AG04449 (cell line): ENCODE results near the gene MED26.

Experiments
- CTCF ChIA-PET: fragments of 350-600 bp; formaldehyde crosslinking; extraction: SDS; loops from one replicate; lab custom pipeline; 2021; ENCODE audit warnings: antibody characterized with exemption; lab: Yijun Ruan, JAX
- POLR2A ChIA-PET: fragments of 400-600, 350-600 bp; formaldehyde crosslinking; extraction: SDS; loops from one replicate; lab custom pipeline; 2020; ENCODE audit warnings: antibody characterized with exemption, inconsistent platforms; lab: Yijun Ruan, JAX
- DNase-seq: peaks from one replicate; pipeline ENCODE4 v3.0.0-alpha.2; 2010; ENCODE audit warnings: low read depth, low spot score
- H3K4me3 ChIP-seq: 2 replicates; pipeline ENCODE4 v1.5.1; 2011; ENCODE audit warnings: low read depth, mild to moderate bottlenecking, control low read depth, low read length
- TF ChIP-seq, protein P1 (sequence below): IDR thresholded peaks from one replicate; pipeline ENCODE4 v1.5.1; 2011; ENCODE audit warnings: mild to moderate bottlenecking, moderate library complexity, low read length, control low read depth, inconsistent platforms; ENCODE audit not compliant: insufficient read depth; ENCODE audit errors: missing control alignments

The MED26 gene

DNA sequence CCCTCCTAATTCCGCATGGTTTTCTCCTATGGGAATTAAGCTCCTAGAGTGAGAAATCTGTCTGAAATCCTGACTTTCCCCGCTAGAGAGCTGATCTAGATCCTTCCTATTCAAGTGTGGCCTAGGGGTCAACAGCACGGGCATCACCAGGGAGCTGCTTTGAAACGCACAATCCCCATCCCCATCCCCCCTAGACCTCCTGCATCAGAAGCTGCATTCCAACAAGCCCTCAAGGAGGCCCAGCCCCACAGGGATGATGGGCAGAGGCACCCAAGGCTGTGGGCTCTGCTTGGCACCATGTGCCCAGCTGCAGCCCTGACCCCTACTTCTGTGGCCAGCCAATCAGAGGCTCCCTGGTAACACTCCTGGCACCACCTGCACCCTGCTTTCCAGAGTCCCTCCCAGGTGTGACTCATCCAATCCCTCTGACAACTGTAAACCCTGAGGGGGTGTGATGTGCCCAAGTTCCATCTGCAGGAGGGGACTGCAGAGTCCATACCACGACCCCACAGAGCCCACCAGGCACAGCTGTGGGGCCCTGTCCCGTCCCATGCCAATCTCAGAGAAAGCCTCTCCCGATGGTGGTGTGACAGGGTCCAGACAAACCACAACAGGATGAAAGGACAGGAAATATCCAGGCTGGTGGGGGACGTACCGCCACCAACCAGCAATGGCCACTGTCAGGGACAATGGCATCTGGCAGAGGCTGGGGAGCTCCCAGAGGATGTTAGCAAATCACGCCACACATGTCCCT is 36.0 kb downstream of the MED26 start:
- no peak overlapping the region for H3K4me3 ChIP-seq
- ChIA-PET POLR2A (interaction anchor here (0.5 kb wide), 1 partner anchor 58 kb away, joined by 3 read pairs; no protein-coding TSS in a partner anchor), CTCF (interaction anchor here (0.8 to 1.3 kb wide), 2 partner anchors 8 to 9 kb away, joined by 3 read pairs; no protein-coding TSS in a partner anchor)
- TF ChIP-seq, protein P1, sequence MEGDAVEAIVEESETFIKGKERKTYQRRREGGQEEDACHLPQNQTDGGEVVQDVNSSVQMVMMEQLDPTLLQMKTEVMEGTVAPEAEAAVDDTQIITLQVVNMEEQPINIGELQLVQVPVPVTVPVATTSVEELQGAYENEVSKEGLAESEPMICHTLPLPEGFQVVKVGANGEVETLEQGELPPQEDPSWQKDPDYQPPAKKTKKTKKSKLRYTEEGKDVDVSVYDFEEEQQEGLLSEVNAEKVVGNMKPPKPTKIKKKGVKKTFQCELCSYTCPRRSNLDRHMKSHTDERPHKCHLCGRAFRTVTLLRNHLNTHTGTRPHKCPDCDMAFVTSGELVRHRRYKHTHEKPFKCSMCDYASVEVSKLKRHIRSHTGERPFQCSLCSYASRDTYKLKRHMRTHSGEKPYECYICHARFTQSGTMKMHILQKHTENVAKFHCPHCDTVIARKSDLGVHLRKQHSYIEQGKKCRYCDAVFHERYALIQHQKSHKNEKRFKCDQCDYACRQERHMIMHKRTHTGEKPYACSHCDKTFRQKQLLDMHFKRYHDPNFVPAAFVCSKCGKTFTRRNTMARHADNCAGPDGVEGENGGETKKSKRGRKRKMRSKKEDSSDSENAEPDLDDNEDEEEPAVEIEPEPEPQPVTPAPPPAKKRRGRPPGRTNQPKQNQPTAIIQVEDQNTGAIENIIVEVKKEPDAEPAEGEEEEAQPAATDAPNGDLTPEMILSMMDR: no peak
- no peak for DNase-seq

DNA sequence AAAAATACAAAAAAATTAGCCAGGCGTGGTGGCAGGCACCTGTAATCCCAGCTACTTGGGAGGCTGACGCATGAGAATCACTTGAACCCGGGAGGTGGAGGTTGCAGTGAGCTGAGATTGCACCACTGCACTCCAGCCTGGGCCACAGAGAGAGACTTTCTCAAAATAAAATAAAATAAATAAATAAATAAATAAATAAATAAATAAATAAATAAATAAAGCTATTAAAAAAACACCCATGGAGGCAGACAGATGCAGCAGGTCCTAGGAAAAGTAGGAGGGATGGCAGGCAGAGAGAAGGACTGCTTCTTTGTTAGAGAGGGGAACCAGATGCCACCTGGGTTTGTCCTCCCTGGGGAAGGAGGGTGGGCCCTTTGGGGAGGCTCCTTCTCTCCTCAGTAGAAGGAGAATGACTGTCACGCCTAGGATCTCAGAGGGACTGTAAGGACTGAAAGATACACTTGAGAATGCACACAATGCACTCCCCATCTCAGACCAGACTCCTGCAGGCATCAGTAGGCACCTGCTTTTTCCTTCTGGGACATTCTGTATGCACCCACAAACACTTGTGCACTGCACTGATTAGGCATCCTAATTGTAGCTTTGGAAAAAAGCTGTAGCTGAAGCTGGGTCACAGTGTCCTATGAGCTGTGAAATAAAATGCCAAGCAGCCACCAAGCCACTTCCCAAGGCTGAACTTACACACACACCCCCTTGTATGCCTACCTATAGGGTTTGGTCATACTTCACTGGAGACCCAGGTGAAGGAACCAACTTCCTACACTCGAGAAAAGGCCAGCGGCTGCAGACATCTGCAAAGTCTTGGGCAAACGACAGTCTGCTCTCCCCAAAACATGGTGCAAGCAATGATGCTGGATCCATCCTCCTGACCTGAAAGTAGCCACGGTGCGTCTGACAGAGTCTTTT is 36.9 kb downstream of the MED26 start:
- CTCF ChIA-PET: interaction anchor here (1.3 to 1.5 kb wide), 2 partner anchors 8 to 9 kb away, joined by 3 read pairs; no protein-coding TSS in a partner anchor
- POLR2A ChIA-PET: interaction anchor here (0.5 kb wide), 1 partner anchor 59 kb away, joined by 3 read pairs; no protein-coding TSS in a partner anchor
- TF ChIP-seq, protein P1: no peak
- DNase-seq: no peak
- H3K4me3 ChIP-seq: no peak overlapping the region

DNA sequence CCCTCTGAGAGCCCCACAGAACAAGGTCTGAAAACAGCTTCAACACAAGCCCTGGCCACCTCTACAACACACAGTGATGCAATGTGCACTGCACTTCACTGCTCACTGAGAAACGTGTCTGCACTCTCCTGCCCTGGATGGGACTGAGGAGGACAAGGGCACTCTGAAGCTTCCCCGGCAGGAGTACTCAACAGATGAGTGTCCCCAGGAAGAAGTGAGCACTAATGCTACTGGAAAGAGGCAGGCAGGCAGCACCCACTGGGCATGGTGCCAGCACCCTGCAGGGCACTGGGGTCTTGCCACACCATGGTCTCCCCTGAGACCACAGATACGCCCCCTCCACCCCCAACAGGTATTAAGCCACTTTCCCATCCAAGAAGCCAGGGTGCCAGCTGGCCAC is 38.1 kb downstream of the MED26 start:
- ChIA-PET POLR2A (no interaction called here), CTCF (interaction anchor here (0.8 to 1.5 kb wide), 2 partner anchors 9 to 29 kb away, joined by 3 read pairs; no protein-coding TSS in a partner anchor)
- H3K4me3 ChIP-seq: no peak overlapping the region
- TF ChIP-seq, protein P1: no peak
- DNase-seq: no peak

DNA sequence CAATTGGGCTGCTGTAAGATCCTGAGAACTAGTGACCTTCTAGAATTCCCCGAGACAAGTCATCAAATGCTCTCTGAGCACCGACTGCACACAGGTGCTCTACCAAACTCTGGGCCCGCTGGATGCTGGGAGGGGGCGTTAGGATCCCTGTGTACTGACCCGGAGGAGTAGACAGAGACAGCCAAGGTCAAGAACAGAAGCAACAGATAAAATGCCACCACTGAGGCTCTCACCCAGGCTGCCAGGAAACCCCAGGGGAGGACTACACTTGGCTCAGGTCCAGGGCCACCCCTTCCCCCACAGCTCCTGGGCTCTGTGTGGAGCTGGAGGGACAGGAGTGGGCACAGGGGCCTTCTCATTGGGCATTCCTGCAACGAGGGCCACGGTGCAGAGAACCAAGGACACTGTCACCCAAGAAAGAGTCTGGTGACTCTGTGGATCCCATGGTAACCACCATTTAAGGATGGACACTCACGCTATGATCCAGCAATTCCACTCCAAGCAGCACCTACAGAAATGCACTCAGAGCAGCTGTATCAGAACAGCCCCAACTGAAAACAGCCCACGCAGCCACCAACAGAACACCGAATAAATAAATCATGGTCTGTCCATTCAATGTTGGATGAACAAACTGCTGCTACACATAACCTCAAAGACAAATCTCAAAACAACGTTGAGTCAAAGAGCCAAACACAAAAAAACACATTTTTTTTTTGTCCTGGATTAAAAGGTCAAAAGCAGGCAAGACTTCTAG is 39.0 kb downstream of the MED26 start:
- TF ChIP-seq, protein P1: no peak
- no peak for DNase-seq
- no peak overlapping the region for H3K4me3 ChIP-seq
- CTCF ChIA-PET: interaction anchor here (0.8 kb wide), 1 partner anchor 30 kb away, joined by 3 read pairs; no protein-coding TSS in a partner anchor
- POLR2A ChIA-PET: no interaction called here

DNA sequence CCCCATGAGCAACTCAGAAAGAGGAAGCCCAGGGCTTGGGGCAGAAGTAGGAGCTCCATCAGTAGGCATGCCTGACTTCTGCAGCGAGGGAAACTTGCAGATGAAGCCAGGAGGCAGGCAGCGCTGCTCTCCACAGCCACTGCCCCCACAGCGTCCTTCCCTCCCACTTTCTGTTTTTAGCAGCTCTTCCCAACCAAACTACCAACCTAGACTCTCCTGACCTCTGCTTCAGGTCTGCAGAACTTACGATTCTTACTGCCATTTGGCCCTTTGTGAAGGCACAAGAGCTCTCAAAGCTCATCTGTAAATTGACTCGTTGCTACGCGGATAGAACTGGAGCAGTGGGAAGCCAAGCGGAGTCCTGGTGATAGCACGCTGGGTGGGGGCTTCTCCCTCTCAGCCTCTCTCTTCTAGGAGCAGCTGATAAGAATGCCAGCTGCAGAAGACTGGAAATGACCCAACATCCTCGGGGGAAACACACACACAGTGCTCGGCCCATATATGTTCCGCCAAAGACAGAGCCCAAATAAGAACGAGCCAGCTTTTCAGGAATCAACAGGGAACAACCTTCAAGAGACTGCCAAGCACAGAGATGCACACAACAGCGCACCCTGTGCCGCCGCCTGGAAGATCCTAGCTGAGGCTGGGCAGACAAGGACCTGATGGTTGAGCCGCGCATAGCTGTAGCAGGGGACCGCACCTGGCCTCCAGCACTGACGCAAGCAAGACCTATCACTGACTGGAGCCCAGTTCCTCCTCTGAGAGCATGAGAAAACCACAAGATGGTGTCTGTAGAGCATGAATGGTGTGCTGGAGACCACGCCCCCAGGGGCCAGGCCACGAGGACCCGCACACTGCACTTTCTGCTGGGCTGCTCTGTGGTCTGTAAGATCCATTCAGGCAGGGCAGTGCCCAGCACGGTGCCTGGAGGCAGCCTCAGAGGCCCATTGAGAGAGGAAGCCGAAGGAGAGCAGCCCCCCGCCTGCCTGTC is 39.9 kb downstream of the MED26 start:
- no peak for DNase-seq
- ChIA-PET CTCF (interaction anchor here (1.1 to 1.5 kb wide), 2 partner anchors 18 to 50 kb away, joined by 3 read pairs; no protein-coding TSS in a partner anchor), POLR2A (interaction anchor here (1.3 kb wide), 1 partner anchor 15 kb away, joined by 3 read pairs; no protein-coding TSS in a partner anchor)
- H3K4me3 ChIP-seq: no peak overlapping the region
- TF ChIP-seq, protein P1: no peak
